Measurements from ENCODE around the gene POLR1A.

POLR1A gene

DNA sequence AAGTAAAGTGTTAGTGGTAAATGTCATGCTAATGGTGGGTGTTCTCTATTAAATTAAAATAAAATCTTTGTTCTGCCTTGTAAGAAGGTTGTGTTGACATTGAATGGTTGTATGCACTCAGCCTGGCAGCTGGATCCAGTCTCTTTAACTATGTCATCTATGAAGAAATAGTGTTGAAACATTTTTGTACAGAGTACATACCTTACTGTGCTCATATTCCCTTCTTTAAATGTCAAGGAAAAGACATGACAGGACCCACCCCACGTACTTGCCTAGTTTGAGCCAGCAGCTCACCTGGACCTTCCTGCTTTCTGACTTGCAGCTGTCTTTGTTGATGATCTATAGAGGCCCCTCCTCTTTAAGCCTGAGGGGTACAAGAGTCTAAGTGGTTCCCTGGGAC, 131.3 kb downstream of the POLR1A start:
- no peak for DNase-seq (ENCODE audit: extremely low read depth, low read depth)
- TF ChIP-seq, protein P1, sequence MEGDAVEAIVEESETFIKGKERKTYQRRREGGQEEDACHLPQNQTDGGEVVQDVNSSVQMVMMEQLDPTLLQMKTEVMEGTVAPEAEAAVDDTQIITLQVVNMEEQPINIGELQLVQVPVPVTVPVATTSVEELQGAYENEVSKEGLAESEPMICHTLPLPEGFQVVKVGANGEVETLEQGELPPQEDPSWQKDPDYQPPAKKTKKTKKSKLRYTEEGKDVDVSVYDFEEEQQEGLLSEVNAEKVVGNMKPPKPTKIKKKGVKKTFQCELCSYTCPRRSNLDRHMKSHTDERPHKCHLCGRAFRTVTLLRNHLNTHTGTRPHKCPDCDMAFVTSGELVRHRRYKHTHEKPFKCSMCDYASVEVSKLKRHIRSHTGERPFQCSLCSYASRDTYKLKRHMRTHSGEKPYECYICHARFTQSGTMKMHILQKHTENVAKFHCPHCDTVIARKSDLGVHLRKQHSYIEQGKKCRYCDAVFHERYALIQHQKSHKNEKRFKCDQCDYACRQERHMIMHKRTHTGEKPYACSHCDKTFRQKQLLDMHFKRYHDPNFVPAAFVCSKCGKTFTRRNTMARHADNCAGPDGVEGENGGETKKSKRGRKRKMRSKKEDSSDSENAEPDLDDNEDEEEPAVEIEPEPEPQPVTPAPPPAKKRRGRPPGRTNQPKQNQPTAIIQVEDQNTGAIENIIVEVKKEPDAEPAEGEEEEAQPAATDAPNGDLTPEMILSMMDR (IDR thresholded peaks at IDR 0.05; ENCODE audit: low read depth, low read length, missing control alignments), result no peak
- no peak overlapping the region for H3K4me3 ChIP-seq (replicated peaks; ENCODE audit: low read depth, low read length)

DNA sequence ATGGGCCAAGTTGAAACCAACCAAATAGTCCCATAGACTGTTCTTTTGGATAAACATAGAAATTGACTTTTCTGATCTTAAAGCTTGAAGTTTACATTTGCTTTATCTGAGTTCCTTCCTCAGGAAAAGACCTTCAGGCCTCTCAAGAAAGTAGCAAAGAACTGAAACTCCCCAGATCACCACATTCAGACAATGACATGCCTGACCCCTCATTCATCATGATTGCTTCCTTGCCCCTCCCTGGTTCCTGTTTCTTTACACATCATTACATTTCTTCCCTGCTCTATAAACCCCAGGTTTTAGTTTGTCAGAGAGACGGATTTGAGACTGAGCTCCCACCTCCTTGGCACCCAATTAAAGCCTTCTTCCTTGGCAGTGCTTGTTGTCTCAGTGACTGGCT, 133.3 kb downstream of the POLR1A start:
- DNase-seq (ENCODE audit: extremely low read depth, low read depth), result no peak
- H3K4me3 ChIP-seq (replicated peaks; ENCODE audit: low read depth, low read length), result no peak overlapping the region
- TF ChIP-seq, protein P1 (IDR thresholded peaks at IDR 0.05; ENCODE audit: low read depth, low read length, missing control alignments), result no peak

DNA sequence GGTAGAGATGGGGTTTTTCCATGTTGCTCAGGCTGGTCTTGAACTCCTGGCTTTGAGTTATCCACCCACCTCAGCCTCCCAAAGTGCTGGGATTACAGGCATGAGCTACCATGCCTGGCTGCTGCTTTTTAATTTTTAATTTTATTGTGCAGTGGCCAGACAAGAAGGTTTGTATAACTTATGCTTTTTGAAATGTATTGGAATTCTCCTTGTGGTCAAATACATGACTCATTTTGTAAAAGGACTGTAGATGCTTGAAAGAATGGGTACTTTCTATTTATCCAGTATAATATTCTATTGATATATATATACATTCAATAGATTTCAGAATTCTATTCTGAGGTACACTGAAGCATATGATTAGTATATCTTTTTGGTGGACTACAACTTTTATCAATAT, 134.3 kb downstream of the POLR1A start:
- DNase-seq (ENCODE audit: extremely low read depth, low read depth), result no peak
- TF ChIP-seq, protein P1 (IDR thresholded peaks at IDR 0.05; ENCODE audit: low read depth, low read length, missing control alignments), result no peak
- no peak overlapping the region for H3K4me3 ChIP-seq (replicated peaks; ENCODE audit: low read depth, low read length)

Data from HFF-Myc (cell line).